A549 treated with Mapracorat at 1 μM for 4 hours (cell line): Measurements from ENCODE around the gene NCBP2. TPM values are rescaled to one million over a fixed set of nuclear protein-coding genes. Genes with fewer than 3 reads are reported as not detected.

ENCODE experiments used
- total RNA-seq: library from RNA; stranded (reverse); fragments of 200-300 nt; extraction: Qiagen RNA extraction; gene quantifications from 5 replicates; pipeline ENCODE4 v1.2.3, GENCODE V29; 2022

Gene NCBP2
- 42.1 to 45.5 TPM (median 43.0 TPM) in 5 replicates for total RNA-seq

GRCh38 chr3:196942226-196942914 is at the start of gene NCBP2:
TSS of gene NCBP2 (minus strand) at chr3:196942528. CDS start at chr3:196942503, 25 bp downstream.

DNA sequence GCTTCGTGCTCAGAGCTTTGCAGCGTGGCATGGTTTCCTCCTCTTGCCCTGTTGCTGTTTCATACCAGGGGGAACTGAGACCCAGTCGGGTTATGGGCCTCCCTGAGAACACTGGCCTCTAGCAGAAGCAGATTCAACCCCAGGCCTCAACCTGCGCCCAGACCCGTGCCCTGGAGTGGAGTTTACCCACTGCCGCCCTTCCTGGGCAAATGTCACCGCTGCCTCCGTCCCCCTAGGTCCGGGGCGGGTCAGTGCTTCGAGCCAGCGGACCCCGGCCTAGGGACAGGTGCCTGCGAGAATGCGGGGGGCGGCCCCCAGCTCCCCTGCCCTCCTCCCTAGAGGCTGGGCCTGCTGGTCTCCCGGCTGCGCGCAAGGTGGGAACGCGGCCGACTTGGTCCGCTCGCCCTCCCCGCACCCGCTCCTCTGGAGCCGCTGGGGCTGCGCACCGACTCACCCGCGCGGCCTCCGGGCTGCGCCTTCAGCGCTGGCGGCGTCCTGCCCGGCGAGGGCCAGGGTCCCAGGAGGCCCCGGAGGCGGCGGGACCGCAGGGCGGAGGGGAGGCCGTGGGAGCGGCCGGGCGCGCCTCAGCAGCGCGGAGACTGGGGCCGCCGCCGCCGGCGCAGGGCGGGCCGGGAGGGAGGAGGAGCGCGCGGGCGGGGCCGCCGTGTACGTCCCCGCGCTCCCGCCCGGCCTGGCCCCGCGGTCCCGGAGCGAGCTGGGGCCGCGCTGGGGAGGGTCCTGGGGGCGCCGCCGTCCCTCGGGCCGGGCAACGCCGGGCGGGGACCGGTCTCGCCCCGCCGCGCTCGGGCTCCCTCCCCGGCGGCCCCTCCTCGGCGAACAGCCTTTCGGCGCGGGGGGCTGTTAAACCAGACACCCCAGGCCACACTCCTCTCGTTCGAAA is 26.2 kb upstream of the NCBP2 start, which contains the start of gene PIGZ:
PIGZ (minus strand) TSS at position 601 of the 901 bp plus-strand sequence. CDS start 16,802 bp downstream, outside the sequence.

Other genes starting within 250 kb of the NCBP2 start
- 2.1 to 2.7 TPM (median 2.6 TPM) in 5 replicates for gene CEP19, start 230.3 kb downstream of the NCBP2 start, total RNA-seq
- gene PIGX, start 230.2 kb downstream of the NCBP2 start, total RNA-seq: 26.7 to 33.4 TPM (median 31.7 TPM) in 5 replicates
- gene PAK2, start 202.7 kb downstream of the NCBP2 start, total RNA-seq: 32.1 to 44.0 TPM (median 38.9 TPM) in 5 replicates
- 5.1 to 6.7 TPM (median 6.1 TPM) in 5 replicates for gene SENP5, start 74.6 kb downstream of the NCBP2 start, total RNA-seq
- gene PIGZ, start 26.3 kb upstream of the NCBP2 start, total RNA-seq: 1.1 to 1.6 TPM (median 1.5 TPM) in 5 replicates
- gene MELTF, start 87.3 kb upstream of the NCBP2 start, total RNA-seq: 43.8 to 67.7 TPM (median 59.5 TPM) in 5 replicates